Stimulated activated CD8-positive, alpha-beta memory T cell treated with anti-CD3 and anti-CD28 coated beads, Interleukin-15, amount 100 ng/mL, for 1 hour (primary cell): ENCODE results near the gene NBPF10.
"Not testable (repeated sequence)": the region's sequence is repeated elsewhere in the genome, so short reads cannot be mapped to it uniquely, and the experiment has no call there.

Experiments used
- DNase-seq: peaks from one replicate; pipeline ENCODE4 v3.0.0-alpha.2; 2020; ENCODE audit warnings: low read depth

Gene NBPF10

DNA sequence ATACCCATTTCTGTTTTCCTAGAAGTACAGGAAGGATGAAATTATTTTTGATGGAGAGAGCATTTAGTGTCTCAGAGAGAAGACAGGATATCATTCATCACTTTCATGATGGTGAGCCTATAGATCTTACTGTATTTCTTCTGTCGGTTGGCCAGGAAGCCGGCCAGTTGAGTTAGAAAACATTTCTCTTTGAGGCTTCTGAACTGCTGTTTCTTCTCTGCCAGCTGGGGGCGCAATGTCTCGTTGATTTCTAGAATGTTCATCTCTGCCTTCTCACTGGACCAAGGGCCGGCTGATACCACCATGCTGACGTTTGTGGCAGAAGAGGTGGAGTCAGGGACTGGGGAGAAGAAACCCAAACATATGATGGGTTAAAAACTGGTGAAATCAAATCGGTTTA lies at the start of gene NBPF10:
Gene NBPF10, minus strand, starts transcription at position 340 of the 400 bp plus-strand sequence. Its CDS starts 35 bp downstream, at position 305.
- DNase-seq = not testable (repeated sequence)

DNA sequence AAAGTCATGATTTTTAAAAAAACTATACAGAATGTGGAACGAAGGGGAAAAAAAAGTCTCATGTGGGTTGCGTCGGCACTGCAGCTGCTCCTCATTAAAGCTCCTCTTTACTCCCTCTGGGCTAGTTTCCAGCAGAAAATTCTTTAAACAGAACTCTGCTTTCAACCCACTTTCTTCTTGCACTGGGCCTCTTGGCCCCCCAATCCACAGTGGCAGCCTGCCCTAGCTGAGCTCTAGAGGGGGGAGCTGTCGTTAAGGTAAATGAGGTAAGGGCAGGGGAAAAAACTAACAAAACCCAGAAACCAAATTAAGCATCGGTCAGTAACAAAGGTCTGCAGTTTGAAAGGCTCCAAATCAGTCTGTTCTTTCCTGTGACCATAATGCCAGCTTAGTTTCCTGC lies 29.9 kb upstream of the NBPF10 start:
- DNase-seq = not testable (repeated sequence)

GRCh38 chr1:146167740-146168139 lies 23.1 kb upstream of the NBPF10 start:
- DNase-seq = not testable (repeated sequence)

GRCh38 chr1:146167273-146167672 lies 22.7 kb upstream of the NBPF10 start:
- not testable (repeated sequence) for DNase-seq
